ENCODE data around the gene TNFRSF14.
A peak's percentile ranks its signal among the peaks of the same experiment; 100 is the strongest.

TNFRSF14 gene

GRCh38 chr1:2556277-2556677, at the start of gene TNFRSF14:
TSS of gene TNFRSF14 (plus strand) at chr1:2556371. CDS start at chr1:2556665, 294 bp downstream.
- DNase-seq, result peak; percentile 68

- DNase-seq, result no peak
These were observed 49.1 kb upstream of the TNFRSF14 start for GRCh38 chr1:2506901-2507565.

- DNase-seq, result no peak
These were observed 48.4 kb upstream of the TNFRSF14 start for GRCh38 chr1:2507744-2508155.

GRCh38 chr1:2508180-2508579, 48.0 kb upstream of the TNFRSF14 start:
- no peak for DNase-seq

- no peak for DNase-seq
These were observed 47.4 kb upstream of the TNFRSF14 start for GRCh38 chr1:2508751-2509150.

GRCh38 chr1:2509589-2509988, 46.6 kb upstream of the TNFRSF14 start:
- DNase-seq, result no peak

GRCh38 chr1:2510366-2511155, 45.6 kb upstream of the TNFRSF14 start:
- DNase-seq, result no peak

- DNase-seq, result no peak
These were observed 43.2 kb upstream of the TNFRSF14 start for GRCh38 chr1:2512862-2513421.

GRCh38 chr1:2513939-2514652, 42.1 kb upstream of the TNFRSF14 start:
- no peak for DNase-seq

GRCh38 chr1:2514863-2515762, 41.1 kb upstream of the TNFRSF14 start:
- no peak for DNase-seq

- DNase-seq, result no peak
These were observed 40.4 kb upstream of the TNFRSF14 start for GRCh38 chr1:2515763-2516080.

GRCh38 chr1:2516124-2516523, 40.0 kb upstream of the TNFRSF14 start:
- DNase-seq, result no peak

- no peak for DNase-seq
These were observed 39.2 kb upstream of the TNFRSF14 start for GRCh38 chr1:2516946-2517345.

GRCh38 chr1:2517966-2518365, 38.2 kb upstream of the TNFRSF14 start:
- DNase-seq, result no peak

- no peak for DNase-seq
These were observed 37.6 kb upstream of the TNFRSF14 start for GRCh38 chr1:2518528-2518927.

- no peak for DNase-seq
These were observed 37.0 kb upstream of the TNFRSF14 start for GRCh38 chr1:2519029-2519685.

- no peak for DNase-seq
These were observed 36.4 kb upstream of the TNFRSF14 start for GRCh38 chr1:2519729-2520128.

GRCh38 chr1:2520206-2520605, 36.0 kb upstream of the TNFRSF14 start:
- no peak for DNase-seq

- no peak for DNase-seq
These were observed 35.4 kb upstream of the TNFRSF14 start for GRCh38 chr1:2520806-2521205.

- no peak for DNase-seq
These were observed 33.9 kb upstream of the TNFRSF14 start for GRCh38 chr1:2522230-2522629.

GRCh38 chr1:2523191-2523890, 32.8 kb upstream of the TNFRSF14 start:
- DNase-seq, result peak; percentile 34
